Ovary (tissue), 9 donors: ENCODE measurements around the gene IL18BP. TPM values are rescaled to one million over a fixed set of nuclear protein-coding genes. Genes with fewer than 3 reads are reported as not detected.

ENCODE experiments used
- DNase-seq, 5 donors: peaks; one replicate each; pipeline ENCODE4 v3.0.0-alpha.2; 2019 to 2020
- H3K27ac ChIP-seq, 2 donors: fragments of 200-600 bp; one replicate each; pipeline versions ENCODE4 v1.5.1 to v1.8.0; 2019 to 2022
- H3K27me3 ChIP-seq: fragments of 200-600 bp; one replicate; pipeline ENCODE4 v1.8.0; 2022
- H3K36me3 ChIP-seq: fragments of 200-600 bp; sonication (generic); one replicate; pipeline ENCODE4 v1.5.1; 2019
- H3K4me1 ChIP-seq: one replicate; pipeline ENCODE4 v1.8.1; 2013; ENCODE audit warnings: mild to moderate bottlenecking, moderate library complexity; ENCODE audit not compliant: insufficient read depth
- H3K4me3 ChIP-seq: fragments of 200-600 bp; sonication (generic); one replicate; pipeline ENCODE4 v1.5.1; 2017
- H3K9me3 ChIP-seq, 2 donors: fragments of 200-600 bp in 1 of 2; sonication (generic) in 1 of 2; one replicate each; pipeline versions ENCODE4 v1.5.1 to v1.8.1; 2013 to 2019; ENCODE audit warnings: mild to moderate bottlenecking in 1 of 2, moderate library complexity in 1 of 2
- CTCF ChIP-seq, 3 donors: fragments of 450-650 bp in 2 of 3; fragments of 200-600 bp in 1 of 3; IDR thresholded peaks; one replicate each; pipeline versions ENCODE4 v1.5.1 to v1.8.0; 2016 to 2022; ENCODE audit warnings: antibody characterized with exemption in 3 of 3, mild to moderate bottlenecking in 1 of 3
- EP300 ChIP-seq: sonication (generic); formaldehyde crosslinking; IDR thresholded peaks from one replicate; pipeline ENCODE4 v1.6.1; 2017; ENCODE audit warnings: antibody characterized with exemption
- POLR2A ChIP-seq: fragments of 450-650 bp; IDR thresholded peaks from one replicate; pipeline ENCODE4 v1.6.1; 2017; ENCODE audit warnings: antibody characterized with exemption, mild to moderate bottlenecking, moderate library complexity
- WGBS, 3 donors: extraction: QIAGEN DNeasy Blood & Tissue Kit in 1 of 3; methylation state at CpG; one replicate each; pipeline versions ENCODE4 v1.1.5 to v1.1.7; 2013 to 2017; 5-methylcytosine and 5-hydroxymethylcytosine counted together
- intact Hi-C, 4 donors: fragments of 100-400 bp; cut with DNase I; formaldehyde crosslinking; loops; one replicate each; pipeline versions ENCODE4 v1.11.0 to v1.15.1; 2022 to 2023
- polyA plus RNA-seq, 2 donors: library from polyadenylated mRNA; stranded (reverse); fragments of 200-250 nt in 1 of 2; fragments of 350-450 nt in 1 of 2; fragmentation: Illumina TruSeq in 1 of 2; extraction: RNeasy Lipid Tissue Mini Kit (QIAGEN cat#74804) in 1 of 2; gene quantifications; one replicate each; pipeline ENCODE4 v1.2.3, GENCODE V29; 2013 to 2014
- total RNA-seq, 7 donors: library from RNA; depleted of rRNA in 2 of 7; stranded (reverse); fragments of >200 nt in 2 of 7; fragmentation: NEBNext Ultra II Directional in 3 of 7; extraction: Animal tissue kit (Norgen Biotek cat#: 25700) in 3 of 7; gene quantifications; one replicate each; pipeline versions ENCODE4 v1.1.0 to v1.2.4, GENCODE V29; 2016 to 2023
- donor health status: DM: no; HTN: no; CAD: no; lungs with moderate emphysema.
- donor health status: DM: no; HTN: no; CAD: no.
- donor health status: Bipolar disorder and iron deficiency.
- donor health status: DM: yes; HTN: yes; CAD: no.
- donor health status: DM: no; HTN: no; CAD: no.
- donor health status: DM: yes; HTN: yes; CAD: no.

IL18BP gene
- total and polyA plus RNA-seq, 9 donors = 4.6 to 17.1 (median 8.8) TPM

GRCh38 chr11:71990701-71991100, 8.0 kb upstream of the IL18BP start:
- Histone ChIP-seq H3K9me3 (no peaks in the 10 kb centered on the region), H3K36me3 (no peaks in the 10 kb centered on the region), H3K4me3 (no peak overlapping the region), H3K4me1 (peaks cover 3% of the 10 kb centered on the region), H3K27ac (no peak overlapping the region), H3K27me3 (no peaks in the 10 kb centered on the region)
- 56 to 77% (median 56%) methylated on average over 3 of the region's 3 CpGs for WGBS, 3 donors
- TF ChIP-seq CTCF (IDR thresholded peaks at IDR 0.05) (no peak), POLR2A (no peak), EP300 (no peak)
- no peak for DNase-seq
- intact Hi-C loops = no loop called here

GRCh38 chr11:71991494-71991893, 7.2 kb upstream of the IL18BP start:
- Histone ChIP-seq H3K9me3 (no peaks in the 10 kb centered on the region), H3K27ac (no peak overlapping the region), H3K4me3 (no peak overlapping the region), H3K27me3 (no peaks in the 10 kb centered on the region), H3K36me3 (no peaks in the 10 kb centered on the region), H3K4me1 (peaks cover 3% of the 10 kb centered on the region)
- intact Hi-C loops = no loop called here
- DNase-seq = no peak
- TF ChIP-seq EP300 (no peak), POLR2A (no peak), CTCF (IDR thresholded peaks at IDR 0.05) (no peak)
- WGBS, 3 donors = 96 to 98% (median 96%) methylated on average over 3 of the region's 3 CpGs

- intact Hi-C loops = no loop called here
- Histone ChIP-seq H3K9me3 (no peaks in the 10 kb centered on the region), H3K27ac (no peak overlapping the region), H3K4me1 (peaks cover 3% of the 10 kb centered on the region), H3K27me3 (no peaks in the 10 kb centered on the region), H3K4me3 (no peak overlapping the region), H3K36me3 (no peaks in the 10 kb centered on the region)
- 90 to 94% (median 91%) methylated on average over 3 of the region's 3 CpGs for WGBS, 3 donors
- DNase-seq = no peak
- TF ChIP-seq EP300 (no peak), CTCF (IDR thresholded peaks at IDR 0.05) (no peak), POLR2A (no peak)
Observed at GRCh38 chr11:71992136-71992730, 6.5 kb upstream of the IL18BP start.

GRCh38 chr11:71994786-71995185, 3.9 kb upstream of the IL18BP start:
- TF ChIP-seq EP300 (no peak), POLR2A (no peak), CTCF (IDR thresholded peaks at IDR 0.05) (no peak)

More at GRCh38 chr11:71994786-71995185, 3.9 kb upstream of the IL18BP start:
- Histone ChIP-seq H3K4me3 (no peak overlapping the region), H3K27me3 (no peaks in the 10 kb centered on the region), H3K4me1 (peaks cover 1% of the 10 kb centered on the region), H3K27ac (no peak overlapping the region), H3K36me3 (no peaks in the 10 kb centered on the region), H3K9me3 (no peaks in the 10 kb centered on the region)
- DNase-seq = no peak
- intact Hi-C loops = loop anchor here in 1 of 4 donors (2.0 kb wide), 1 partner anchor 42 kb away; no protein-coding TSS in a partner anchor
- 77 to 96% (median 87%) methylated on average over 3 of the region's 3 CpGs for WGBS, 3 donors
